Measurements from ENCODE around the gene DCDC2C. TPM values are rescaled to one million over a fixed set of nuclear protein-coding genes. Genes with fewer than 3 reads are reported as not detected.

Gene DCDC2C
- total RNA-seq, 1 experiment from 2014 or later = not detected

- intact Hi-C loops (cut with micrococcal nuclease; ENCODE audit: unreplicated experiment) = no loop called here
- no peaks in the 10 kb centered on the region for H3K27me3 ChIP-seq (ENCODE audit: control insufficient read depth, insufficient read depth, low read length)
Observed at GRCh38 chr2:3681625-3682024, 21.8 kb upstream of the DCDC2C start.

GRCh38 chr2:3682811-3683210 lies 20.6 kb upstream of the DCDC2C start:
- intact Hi-C loops (cut with micrococcal nuclease; ENCODE audit: unreplicated experiment) (no loop called here), in situ Hi-C loops (cut with HindIII; ENCODE audit: low pct_unique_long_range_greater_than_20kb, low sequenced_read_pairs) (no loop called here)
- no TSS peak for BruUV-seq (replicated peaks)
- no peak for DNase-seq (ENCODE audit: low read depth, low spot score)
- no peaks in the 10 kb centered on the region for H3K4me1 ChIP-seq (ENCODE audit: control insufficient read depth, insufficient read depth, low read length)
- CTCF ChIA-PET = no interaction called here
- H3K27me3 ChIP-seq (ENCODE audit: control insufficient read depth, insufficient read depth, low read length) = no peaks in the 10 kb centered on the region
- ATAC-seq = no peak
- TF ChIP-seq, protein P1, sequence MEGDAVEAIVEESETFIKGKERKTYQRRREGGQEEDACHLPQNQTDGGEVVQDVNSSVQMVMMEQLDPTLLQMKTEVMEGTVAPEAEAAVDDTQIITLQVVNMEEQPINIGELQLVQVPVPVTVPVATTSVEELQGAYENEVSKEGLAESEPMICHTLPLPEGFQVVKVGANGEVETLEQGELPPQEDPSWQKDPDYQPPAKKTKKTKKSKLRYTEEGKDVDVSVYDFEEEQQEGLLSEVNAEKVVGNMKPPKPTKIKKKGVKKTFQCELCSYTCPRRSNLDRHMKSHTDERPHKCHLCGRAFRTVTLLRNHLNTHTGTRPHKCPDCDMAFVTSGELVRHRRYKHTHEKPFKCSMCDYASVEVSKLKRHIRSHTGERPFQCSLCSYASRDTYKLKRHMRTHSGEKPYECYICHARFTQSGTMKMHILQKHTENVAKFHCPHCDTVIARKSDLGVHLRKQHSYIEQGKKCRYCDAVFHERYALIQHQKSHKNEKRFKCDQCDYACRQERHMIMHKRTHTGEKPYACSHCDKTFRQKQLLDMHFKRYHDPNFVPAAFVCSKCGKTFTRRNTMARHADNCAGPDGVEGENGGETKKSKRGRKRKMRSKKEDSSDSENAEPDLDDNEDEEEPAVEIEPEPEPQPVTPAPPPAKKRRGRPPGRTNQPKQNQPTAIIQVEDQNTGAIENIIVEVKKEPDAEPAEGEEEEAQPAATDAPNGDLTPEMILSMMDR (IDR thresholded peaks at IDR 0.05) = no peak
- TF ChIP-seq POLR2AphosphoS5 (IDR thresholded peaks at IDR 0.05; ENCODE audit: low read depth, low read length) (no peak), TCF7L2 (IDR thresholded peaks at IDR 0.05; ENCODE audit: low read depth, low read length) (no peak), SIN3A (IDR thresholded peaks at IDR 0.05; ENCODE audit: borderline replicate concordance, insufficient read depth, low read depth, low read length) (no peak)
- TF ChIP-seq, protein P2, sequence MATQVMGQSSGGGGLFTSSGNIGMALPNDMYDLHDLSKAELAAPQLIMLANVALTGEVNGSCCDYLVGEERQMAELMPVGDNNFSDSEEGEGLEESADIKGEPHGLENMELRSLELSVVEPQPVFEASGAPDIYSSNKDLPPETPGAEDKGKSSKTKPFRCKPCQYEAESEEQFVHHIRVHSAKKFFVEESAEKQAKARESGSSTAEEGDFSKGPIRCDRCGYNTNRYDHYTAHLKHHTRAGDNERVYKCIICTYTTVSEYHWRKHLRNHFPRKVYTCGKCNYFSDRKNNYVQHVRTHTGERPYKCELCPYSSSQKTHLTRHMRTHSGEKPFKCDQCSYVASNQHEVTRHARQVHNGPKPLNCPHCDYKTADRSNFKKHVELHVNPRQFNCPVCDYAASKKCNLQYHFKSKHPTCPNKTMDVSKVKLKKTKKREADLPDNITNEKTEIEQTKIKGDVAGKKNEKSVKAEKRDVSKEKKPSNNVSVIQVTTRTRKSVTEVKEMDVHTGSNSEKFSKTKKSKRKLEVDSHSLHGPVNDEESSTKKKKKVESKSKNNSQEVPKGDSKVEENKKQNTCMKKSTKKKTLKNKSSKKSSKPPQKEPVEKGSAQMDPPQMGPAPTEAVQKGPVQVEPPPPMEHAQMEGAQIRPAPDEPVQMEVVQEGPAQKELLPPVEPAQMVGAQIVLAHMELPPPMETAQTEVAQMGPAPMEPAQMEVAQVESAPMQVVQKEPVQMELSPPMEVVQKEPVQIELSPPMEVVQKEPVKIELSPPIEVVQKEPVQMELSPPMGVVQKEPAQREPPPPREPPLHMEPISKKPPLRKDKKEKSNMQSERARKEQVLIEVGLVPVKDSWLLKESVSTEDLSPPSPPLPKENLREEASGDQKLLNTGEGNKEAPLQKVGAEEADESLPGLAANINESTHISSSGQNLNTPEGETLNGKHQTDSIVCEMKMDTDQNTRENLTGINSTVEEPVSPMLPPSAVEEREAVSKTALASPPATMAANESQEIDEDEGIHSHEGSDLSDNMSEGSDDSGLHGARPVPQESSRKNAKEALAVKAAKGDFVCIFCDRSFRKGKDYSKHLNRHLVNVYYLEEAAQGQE (IDR thresholded peaks at IDR 0.05; ENCODE audit: insufficient read depth in 1 of 2, low read depth in 2 of 2, low read length in 1 of 2) = no peak
- POLR2A ChIA-PET = no interaction called here
- no peak overlapping the region for H3K4me3 ChIP-seq (ENCODE audit: low read depth in 2 of 2, low read length in 2 of 2)
- no peaks in the 10 kb centered on the region for H3K9me3 ChIP-seq (ENCODE audit: control insufficient read depth, insufficient read depth, low read depth, low read length)
- H3K36me3 ChIP-seq (ENCODE audit: control insufficient read depth, insufficient read depth, low read length) = no peaks in the 10 kb centered on the region
- H3K27ac ChIP-seq (ENCODE audit: low read length) = no peak overlapping the region

More at GRCh38 chr2:3681625-3682024, 21.8 kb upstream of the DCDC2C start:
- in situ Hi-C loops (cut with HindIII; ENCODE audit: low pct_unique_long_range_greater_than_20kb, low sequenced_read_pairs) = no loop called here
- DNase-seq (ENCODE audit: low read depth, low spot score) (no peak), ATAC-seq (no peak)
- ChIA-PET CTCF (no interaction called here), POLR2A (no interaction called here)
- Histone ChIP-seq H3K9me3 (ENCODE audit: control insufficient read depth, insufficient read depth, low read depth, low read length) (no peaks in the 10 kb centered on the region), H3K4me1 (ENCODE audit: control insufficient read depth, insufficient read depth, low read length) (no peaks in the 10 kb centered on the region), H3K36me3 (ENCODE audit: control insufficient read depth, insufficient read depth, low read length) (no peaks in the 10 kb centered on the region), H3K27ac (ENCODE audit: low read length) (no peak overlapping the region), H3K4me3 (ENCODE audit: low read depth in 2 of 2, low read length in 2 of 2) (no peak overlapping the region)
- TF ChIP-seq TCF7L2 (IDR thresholded peaks at IDR 0.05; ENCODE audit: low read depth, low read length) (no peak), SIN3A (IDR thresholded peaks at IDR 0.05; ENCODE audit: borderline replicate concordance, insufficient read depth, low read depth, low read length) (no peak), POLR2AphosphoS5 (IDR thresholded peaks at IDR 0.05; ENCODE audit: low read depth, low read length) (no peak)
- TF ChIP-seq, protein P2 (IDR thresholded peaks at IDR 0.05; ENCODE audit: insufficient read depth in 1 of 2, low read depth in 2 of 2, low read length in 1 of 2) = no peak
- TF ChIP-seq, protein P1 (IDR thresholded peaks at IDR 0.05) = no peak
- no TSS peak for BruUV-seq (replicated peaks)

Measured in Panc1 (cell line).